Measurements from ENCODE around the gene MCOLN2.
"Not testable (repeated sequence)": the region's sequence is repeated elsewhere in the genome, so short reads cannot be mapped to it uniquely, and the experiment has no call there.

MCOLN2 gene

GRCh38 chr1:84918726-84919336 is 78.1 kb downstream of the MCOLN2 start:
- Mint-ChIP-seq H3K36me3 (ENCODE audit: low read depth) (no peaks in the 10 kb centered on the region), H3K9me3 (no peaks in the 10 kb centered on the region), H3K27ac (no peak overlapping the region), H3K4me1 (ENCODE audit: low read depth) (no peaks in the 10 kb centered on the region), H3K27me3 (ENCODE audit: low read depth) (peaks cover 13% of the 10 kb centered on the region), H3K4me3 (no peak overlapping the region)
- no peak for DNase-seq (ENCODE audit: low spot score)

GRCh38 chr1:84916897-84917296 is 80.0 kb downstream of the MCOLN2 start:
- no peaks in the 10 kb centered on the region for H3K36me3 Mint-ChIP-seq (ENCODE audit: low read depth)
- no peaks in the 10 kb centered on the region for H3K9me3 Mint-ChIP-seq
- no peak for DNase-seq (ENCODE audit: low spot score)
- no peak overlapping the region for H3K4me3 Mint-ChIP-seq
- peaks cover 13% of the 10 kb centered on the region for H3K27me3 Mint-ChIP-seq (ENCODE audit: low read depth)
- no peak overlapping the region for H3K27ac Mint-ChIP-seq
- no peaks in the 10 kb centered on the region for H3K4me1 Mint-ChIP-seq (ENCODE audit: low read depth)

- Mint-ChIP-seq H3K4me1 (ENCODE audit: low read depth) (no peaks in the 10 kb centered on the region), H3K36me3 (ENCODE audit: low read depth) (no peaks in the 10 kb centered on the region)
Measured at GRCh38 chr1:84913555-84913892, 83.4 kb downstream of the MCOLN2 start.

DNA sequence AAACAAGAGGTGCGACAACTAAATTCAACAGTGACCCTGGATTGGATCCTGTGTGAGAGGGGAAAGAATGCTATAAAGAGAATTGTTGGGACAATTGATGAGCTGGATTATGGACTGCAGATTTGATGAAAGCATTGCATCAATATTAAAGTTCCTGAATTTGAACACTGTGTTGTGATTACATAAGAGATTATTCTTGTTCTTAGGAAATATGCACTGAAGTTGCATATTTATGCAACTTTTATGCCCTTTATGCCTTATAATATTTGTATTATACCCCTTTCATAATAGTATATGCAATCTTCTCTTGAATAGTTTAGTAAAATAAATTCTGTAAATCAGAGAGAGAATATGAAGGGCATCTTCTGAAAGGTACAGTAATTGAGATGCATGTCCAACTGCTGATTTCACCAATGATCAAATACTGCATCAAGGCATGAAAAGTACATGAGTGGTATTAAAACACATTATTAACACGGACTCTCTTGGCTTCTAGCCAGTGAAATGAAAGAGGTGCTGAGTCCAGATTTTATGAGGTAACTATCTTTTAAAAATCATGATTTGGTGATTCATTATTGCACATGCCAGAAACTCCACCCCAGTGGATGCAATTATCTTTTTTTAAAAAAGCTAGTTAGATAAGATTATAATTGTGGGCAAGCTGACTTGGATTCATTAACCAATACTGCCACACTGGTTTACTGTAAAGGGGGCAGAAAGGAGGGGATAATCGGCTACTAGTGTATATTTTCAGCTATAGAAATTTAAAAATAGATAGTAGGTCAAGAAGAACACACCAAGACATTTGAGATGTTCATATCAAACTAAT is 84.0 kb downstream of the MCOLN2 start:
- Mint-ChIP-seq H3K4me3 (no peak overlapping the region), H3K4me1 (ENCODE audit: low read depth) (no peaks in the 10 kb centered on the region), H3K27ac (no peak overlapping the region), H3K9me3 (no peaks in the 10 kb centered on the region), H3K27me3 (ENCODE audit: low read depth) (peaks cover 23% of the 10 kb centered on the region), H3K36me3 (ENCODE audit: low read depth) (no peaks in the 10 kb centered on the region)
- no peak for DNase-seq (ENCODE audit: low spot score)

More at GRCh38 chr1:84913555-84913892, 83.4 kb downstream of the MCOLN2 start:
- DNase-seq (ENCODE audit: low spot score) = no peak
- no peak overlapping the region for H3K4me3 Mint-ChIP-seq
- H3K27ac Mint-ChIP-seq = no peak overlapping the region
- H3K27me3 Mint-ChIP-seq (ENCODE audit: low read depth) = peaks cover 26% of the 10 kb centered on the region
- no peaks in the 10 kb centered on the region for H3K9me3 Mint-ChIP-seq

DNA sequence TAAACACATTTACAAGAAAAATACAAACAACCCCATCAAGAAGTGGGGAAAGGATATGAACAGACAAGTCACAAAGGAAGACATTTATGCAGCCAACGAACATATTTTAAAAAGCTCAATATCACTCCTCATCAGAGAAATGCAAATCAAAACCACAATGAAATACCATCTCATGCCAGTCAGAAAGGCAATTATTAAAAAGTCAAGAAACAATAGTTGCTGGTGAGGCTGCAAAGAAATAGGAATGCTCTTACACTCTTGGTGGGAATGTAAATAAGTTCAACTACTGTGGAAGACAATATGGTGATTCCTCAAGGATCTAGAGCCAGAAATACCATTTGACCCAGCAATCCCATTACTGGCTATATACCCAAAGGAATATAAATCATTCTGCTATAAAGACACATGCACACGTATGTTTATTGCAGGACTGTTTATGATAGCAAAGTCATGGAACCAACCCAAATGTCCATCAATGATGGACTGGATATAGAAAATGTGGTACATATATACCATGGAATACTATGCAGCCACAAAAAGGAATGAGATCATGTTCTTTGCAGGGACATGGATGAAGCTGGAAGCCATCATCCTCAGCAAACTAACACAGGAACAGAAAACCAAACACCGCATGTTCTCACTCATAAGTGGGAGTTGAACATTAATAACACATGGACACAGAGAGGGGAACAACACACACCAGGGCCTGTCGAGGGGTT is 88.0 kb downstream of the MCOLN2 start:
- H3K36me3 Mint-ChIP-seq (ENCODE audit: low read depth); H3K27ac Mint-ChIP-seq; DNase-seq (ENCODE audit: low spot score); H3K9me3 Mint-ChIP-seq; H3K4me3 Mint-ChIP-seq; H3K4me1 Mint-ChIP-seq (ENCODE audit: low read depth): not testable (repeated sequence)
- peaks cover 27% of the 10 kb centered on the region for H3K27me3 Mint-ChIP-seq (ENCODE audit: low read depth)

GRCh38 chr1:84907095-84907827 is 89.7 kb downstream of the MCOLN2 start:
- no peak overlapping the region for H3K4me3 Mint-ChIP-seq
- peaks cover 28% of the 10 kb centered on the region for H3K27me3 Mint-ChIP-seq (ENCODE audit: low read depth)
- H3K9me3 Mint-ChIP-seq = peaks cover 3% of the 10 kb centered on the region
- no peaks in the 10 kb centered on the region for H3K4me1 Mint-ChIP-seq (ENCODE audit: low read depth)
- no peak for DNase-seq (ENCODE audit: low spot score)
- no peak overlapping the region for H3K27ac Mint-ChIP-seq
- H3K36me3 Mint-ChIP-seq (ENCODE audit: low read depth) = no peaks in the 10 kb centered on the region

- H3K36me3 Mint-ChIP-seq (ENCODE audit: low read depth); H3K4me1 Mint-ChIP-seq (ENCODE audit: low read depth); H3K27ac Mint-ChIP-seq; H3K9me3 Mint-ChIP-seq; H3K4me3 Mint-ChIP-seq; DNase-seq (ENCODE audit: low spot score): not testable (repeated sequence)
- H3K27me3 Mint-ChIP-seq (ENCODE audit: low read depth) = peaks cover 27% of the 10 kb centered on the region
Measured at GRCh38 chr1:84902727-84903126, 94.2 kb downstream of the MCOLN2 start.

DNA sequence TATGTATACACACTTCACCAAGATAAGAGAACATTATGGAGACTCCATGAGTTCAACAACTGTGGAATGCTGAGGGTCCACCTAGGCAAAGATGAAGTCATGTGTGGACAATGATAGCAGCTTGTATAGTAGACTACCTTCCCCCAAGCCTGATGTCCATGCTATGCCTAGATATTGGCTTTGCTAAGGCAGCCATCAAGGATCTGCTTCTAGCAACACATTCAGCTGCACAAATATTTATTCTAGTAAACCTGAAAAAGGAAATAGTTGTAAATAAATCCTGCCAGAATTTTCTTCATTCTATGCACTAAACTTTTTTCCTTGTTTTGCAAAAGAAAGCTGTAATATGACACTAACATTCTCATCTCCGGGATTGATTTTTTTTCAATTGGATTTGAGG is 96.9 kb downstream of the MCOLN2 start:
- no peak for DNase-seq (ENCODE audit: low spot score)
- no peaks in the 10 kb centered on the region for H3K4me1 Mint-ChIP-seq (ENCODE audit: low read depth)
- H3K9me3 Mint-ChIP-seq = peaks cover 5% of the 10 kb centered on the region
- no peak overlapping the region for H3K27ac Mint-ChIP-seq
- no peaks in the 10 kb centered on the region for H3K36me3 Mint-ChIP-seq (ENCODE audit: low read depth)
- peaks cover 42% of the 10 kb centered on the region for H3K27me3 Mint-ChIP-seq (ENCODE audit: low read depth)
- H3K4me3 Mint-ChIP-seq = no peak overlapping the region

GRCh38 chr1:84896279-84896678 is 100.6 kb downstream of the MCOLN2 start:
- no peak overlapping the region for H3K4me3 Mint-ChIP-seq
- DNase-seq (ENCODE audit: low spot score) = no peak
- peaks cover 4% of the 10 kb centered on the region for H3K4me1 Mint-ChIP-seq (ENCODE audit: low read depth)
- peaks cover 66% of the 10 kb centered on the region for H3K27me3 Mint-ChIP-seq (ENCODE audit: low read depth)
- H3K36me3 Mint-ChIP-seq (ENCODE audit: low read depth) = no peaks in the 10 kb centered on the region
- H3K9me3 Mint-ChIP-seq = no peaks in the 10 kb centered on the region
- H3K27ac Mint-ChIP-seq = no peak overlapping the region

- H3K27ac Mint-ChIP-seq = no peak within 1 kb of the TSS
- peak within 1 kb of the TSS; percentile 60 for H3K4me3 Mint-ChIP-seq
- no peaks in the 10 kb centered on the region for H3K36me3 Mint-ChIP-seq (ENCODE audit: low read depth)
- H3K9me3 Mint-ChIP-seq = no peaks in the 10 kb centered on the region
- H3K27me3 Mint-ChIP-seq (ENCODE audit: low read depth) = peaks cover 60% of the 10 kb centered on the region
- DNase-seq (ENCODE audit: low spot score) = no peak
- peaks cover 9% of the 10 kb centered on the region for H3K4me1 Mint-ChIP-seq (ENCODE audit: low read depth)
Measured at GRCh38 chr1:84892705-84893618, 104.0 kb downstream of the MCOLN2 start, which contains the start of gene LPAR3. Gene LPAR3 (minus strand): TSS chr1:84893206. CDS start chr1:84866120, 27,086 bp downstream.

GRCh38 chr1:84890566-84890965 is 106.3 kb downstream of the MCOLN2 start:
- Mint-ChIP-seq H3K4me1 (ENCODE audit: low read depth) (peaks cover 9% of the 10 kb centered on the region), H3K36me3 (ENCODE audit: low read depth) (no peaks in the 10 kb centered on the region), H3K27me3 (ENCODE audit: low read depth) (peaks cover 50% of the 10 kb centered on the region), H3K27ac (no peak overlapping the region), H3K4me3 (no peak overlapping the region), H3K9me3 (no peaks in the 10 kb centered on the region)
- no peak for DNase-seq (ENCODE audit: low spot score)

DNA sequence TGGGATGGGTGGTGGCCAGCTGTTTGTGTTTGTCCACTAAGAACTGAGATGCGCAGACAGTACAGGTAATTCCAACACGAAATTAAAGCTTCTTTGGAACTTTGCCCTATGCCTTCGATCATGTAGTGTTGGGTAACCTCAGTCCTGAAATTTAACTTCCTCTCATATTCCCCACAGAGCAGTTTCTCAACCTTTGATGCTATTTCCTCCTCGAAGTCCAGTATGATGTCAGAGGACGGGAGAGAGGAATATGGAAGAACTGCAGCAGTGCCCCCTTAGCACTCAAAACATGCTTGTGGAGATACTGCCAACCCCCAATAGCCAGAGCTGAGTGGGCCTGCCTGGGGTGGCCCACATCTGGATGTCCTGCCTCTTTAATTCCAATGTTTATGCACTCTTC is 107.5 kb downstream of the MCOLN2 start:
- H3K4me1 Mint-ChIP-seq (ENCODE audit: low read depth) = peaks cover 9% of the 10 kb centered on the region
- no peak for DNase-seq (ENCODE audit: low spot score)
- H3K27me3 Mint-ChIP-seq (ENCODE audit: low read depth) = peaks cover 49% of the 10 kb centered on the region
- H3K4me3 Mint-ChIP-seq = no peak overlapping the region
- no peak overlapping the region for H3K27ac Mint-ChIP-seq
- no peaks in the 10 kb centered on the region for H3K36me3 Mint-ChIP-seq (ENCODE audit: low read depth)
- H3K9me3 Mint-ChIP-seq = no peaks in the 10 kb centered on the region

GRCh38 chr1:84888753-84889152 is 108.2 kb downstream of the MCOLN2 start:
- H3K4me1 Mint-ChIP-seq (ENCODE audit: low read depth) = peaks cover 7% of the 10 kb centered on the region
- peak overlapping the region; percentile 6 for H3K4me3 Mint-ChIP-seq
- no peaks in the 10 kb centered on the region for H3K9me3 Mint-ChIP-seq
- H3K36me3 Mint-ChIP-seq (ENCODE audit: low read depth) = no peaks in the 10 kb centered on the region
- no peak overlapping the region for H3K27ac Mint-ChIP-seq
- no peak for DNase-seq (ENCODE audit: low spot score)
- H3K27me3 Mint-ChIP-seq (ENCODE audit: low read depth) = peaks cover 48% of the 10 kb centered on the region
